ENCODE data around the gene KCNJ16.

DNA sequence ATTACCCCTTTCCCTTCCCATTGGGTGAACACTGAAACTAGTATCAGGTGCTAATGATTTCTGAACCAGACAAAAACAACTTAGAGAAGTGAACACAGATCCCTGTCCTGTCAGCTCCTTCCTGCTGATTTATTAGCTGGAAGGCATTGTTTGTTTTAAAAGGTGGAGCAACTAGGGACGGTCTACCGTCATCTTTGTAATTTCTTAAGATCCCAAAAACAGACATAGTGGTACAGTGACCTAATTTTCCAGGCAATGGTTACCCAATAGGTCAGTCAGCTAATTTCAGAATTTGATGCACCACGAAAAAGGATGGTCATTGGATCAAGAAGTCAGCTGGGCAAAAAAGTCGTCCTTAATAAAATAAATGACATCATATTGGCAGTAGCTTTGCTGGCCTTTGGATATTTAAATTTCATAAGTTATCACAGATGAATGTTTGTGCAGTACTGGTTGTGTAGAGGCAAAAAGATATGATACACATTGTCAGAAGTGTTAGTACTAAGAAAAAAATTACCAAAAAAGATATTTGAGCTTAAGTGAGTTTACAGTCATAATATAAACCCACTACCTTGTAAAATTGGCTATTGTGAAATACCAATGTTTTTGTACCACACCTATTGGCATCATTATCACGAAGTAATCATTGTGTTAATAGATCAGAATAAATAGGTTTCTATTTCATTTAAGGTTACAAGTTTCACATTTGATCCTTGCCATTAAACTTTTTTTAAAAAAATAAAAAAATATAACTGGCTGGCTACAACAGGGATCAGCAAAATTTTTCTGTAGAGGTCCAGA, 27.2 kb upstream of the KCNJ16 start:
- no peak for TF ChIP-seq POLR2A (IDR thresholded peaks at IDR 0.05; ENCODE audit: low read depth, low read length)
- TF ChIP-seq POLR2AphosphoS5 (IDR thresholded peaks at IDR 0.05; ENCODE audit: low read depth, low read length), result no peak
- no peak for TF ChIP-seq PAX5 (IDR thresholded peaks at IDR 0.05; ENCODE audit: insufficient read depth, low read length, severe bottlenecking)
- no peak for TF ChIP-seq TAF1 (IDR thresholded peaks at IDR 0.05; ENCODE audit: low read depth, low read length)
- no peak for TF ChIP-seq POU2F2 (IDR thresholded peaks at IDR 0.05; ENCODE audit: low read depth, low read length)

Measured in GM12891 (cell line).